ENCODE data around the gene ITPRID1. TPM values are rescaled to one million over a fixed set of nuclear protein-coding genes. Genes with fewer than 3 reads are reported as not detected.

The ITPRID1 gene
- total and polyA plus RNA-seq, 9 of the 15 experiments (the other 6 are each of a cell fraction or from before 2014, with no cell fraction given) = not detected

DNA sequence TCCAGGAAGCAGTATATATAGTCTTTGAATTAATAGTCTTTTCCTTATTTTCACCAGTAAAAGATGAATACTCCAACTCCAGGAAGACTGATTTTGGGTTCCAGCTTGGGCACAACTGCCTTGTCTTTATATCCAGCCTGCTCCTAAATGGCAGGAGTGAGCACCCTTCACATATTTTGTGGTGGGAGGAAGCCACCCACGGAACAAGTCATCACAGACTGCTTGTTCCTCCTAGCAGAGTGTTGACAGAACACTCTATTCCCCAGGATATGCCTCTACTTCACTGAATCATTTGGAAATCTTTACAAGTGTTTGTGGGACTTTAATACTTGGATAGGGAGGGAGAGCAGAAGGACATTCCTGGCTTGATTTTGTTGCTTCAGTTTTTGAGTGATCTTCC lies 31.7 kb downstream of the ITPRID1 start (continued):
- TF ChIP-seq MEIS2 (IDR thresholded peaks at IDR 0.05; ENCODE audit: partially characterized antibody) (no peak), CTBP1 (IDR thresholded peaks at IDR 0.05; ENCODE audit: borderline replicate concordance) (no peak)

GRCh38 chr7:31549611-31550010 lies 35.7 kb downstream of the ITPRID1 start:
- no peaks in the 10 kb centered on the region for H4K20me1 ChIP-seq (replicated peaks; ENCODE audit: control insufficient read depth, insufficient read depth, low read length)
- H3K9me1 ChIP-seq (ENCODE audit: control insufficient read depth, insufficient read depth, low read length) = no peaks in the 10 kb centered on the region
- no peaks in the 10 kb centered on the region for H3K79me2 ChIP-seq (ENCODE audit: control insufficient read depth, insufficient read depth, low read length)
- in situ Hi-C loops (cut with MboI) = no loop called here
- no peak overlapping the region for H3K4me2 ChIP-seq (ENCODE audit: insufficient read depth, low read length)
- POLR2A ChIA-PET = no interaction called here
- H3K9me3 ChIP-seq (replicated peaks; ENCODE audit: control insufficient read depth, insufficient read depth, low read depth, low read length) = no peaks in the 10 kb centered on the region
- H2AFZ ChIP-seq (ENCODE audit: low read depth, low read length) = no peak overlapping the region
- ATAC-seq = no peak
- TF ChIP-seq PCBP2 (IDR thresholded peaks at IDR 0.05; ENCODE audit: low read depth, low read length, poor library complexity, severe bottlenecking) = no peak
- TF ChIP-seq, protein P1, sequence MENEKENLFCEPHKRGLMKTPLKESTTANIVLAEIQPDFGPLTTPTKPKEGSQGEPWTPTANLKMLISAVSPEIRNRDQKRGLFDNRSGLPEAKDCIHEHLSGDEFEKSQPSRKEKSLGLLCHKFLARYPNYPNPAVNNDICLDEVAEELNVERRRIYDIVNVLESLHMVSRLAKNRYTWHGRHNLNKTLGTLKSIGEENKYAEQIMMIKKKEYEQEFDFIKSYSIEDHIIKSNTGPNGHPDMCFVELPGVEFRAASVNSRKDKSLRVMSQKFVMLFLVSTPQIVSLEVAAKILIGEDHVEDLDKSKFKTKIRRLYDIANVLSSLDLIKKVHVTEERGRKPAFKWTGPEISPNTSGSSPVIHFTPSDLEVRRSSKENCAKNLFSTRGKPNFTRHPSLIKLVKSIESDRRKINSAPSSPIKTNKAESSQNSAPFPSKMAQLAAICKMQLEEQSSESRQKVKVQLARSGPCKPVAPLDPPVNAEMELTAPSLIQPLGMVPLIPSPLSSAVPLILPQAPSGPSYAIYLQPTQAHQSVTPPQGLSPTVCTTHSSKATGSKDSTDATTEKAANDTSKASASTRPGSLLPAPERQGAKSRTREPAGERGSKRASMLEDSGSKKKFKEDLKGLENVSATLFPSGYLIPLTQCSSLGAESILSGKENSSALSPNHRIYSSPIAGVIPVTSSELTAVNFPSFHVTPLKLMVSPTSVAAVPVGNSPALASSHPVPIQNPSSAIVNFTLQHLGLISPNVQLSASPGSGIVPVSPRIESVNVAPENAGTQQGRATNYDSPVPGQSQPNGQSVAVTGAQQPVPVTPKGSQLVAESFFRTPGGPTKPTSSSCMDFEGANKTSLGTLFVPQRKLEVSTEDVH (IDR thresholded peaks at IDR 0.05; ENCODE audit: low read depth, partially characterized antibody) = no peak
- TF ChIP-seq TRIM24 (IDR thresholded peaks at IDR 0.05) = no peak
- no peak for TF ChIP-seq THAP12 (CRISPR knock-in tag; IDR thresholded peaks at IDR 0.05)
- no peak for TF ChIP-seq LEF1 (IDR thresholded peaks at IDR 0.05)
- no peak for DNase-seq (ENCODE audit: extremely low read depth in 1 of 4, low spot score in 3 of 4)
- no peak overlapping the region for H3K9ac ChIP-seq (ENCODE audit: insufficient read depth in 1 of 2, low read depth in 2 of 2, low read length in 2 of 2)
- CTCF ChIA-PET (ENCODE audit: low intra/inter-chr PET ratio) = no interaction called here
- H3K4me1 ChIP-seq (replicated peaks in 1 of 2; ENCODE audit: control insufficient read depth in 2 of 2, insufficient read depth in 2 of 2, low read length in 2 of 2) = no peaks in the 10 kb centered on the region
- no peak overlapping the region for H3K27ac ChIP-seq (ENCODE audit: extremely low read depth, low read depth, low read length)
- no peak for FAIRE-seq
- H3K36me3 ChIP-seq (ENCODE audit: control insufficient read depth, insufficient read depth, low read length) = no peaks in the 10 kb centered on the region
- no TSS peak for BruUV-seq (replicated peaks)
- intact Hi-C loops (cut with micrococcal nuclease) = no loop called here
- H3K4me3 ChIP-seq = no peak overlapping the region
- H3K27me3 ChIP-seq (ENCODE audit: control insufficient read depth in 2 of 2, insufficient read depth in 2 of 2, low read length in 2 of 2) = no peaks in the 10 kb centered on the region
